Tibial artery (tissue), 4 donors: Measurements from ENCODE around the gene SLC12A8.
A peak's percentile ranks its signal among the peaks of the same experiment; 100 is the strongest.

Experiments used
- DNase-seq, 2 donors: peaks; one replicate each; pipeline ENCODE4 v3.0.0-alpha.2; 2019
- H3K27ac ChIP-seq, 2 donors: fragments of 200-600 bp; sonication (generic) in 1 of 2; 1 replicate in 1 of 2; 2 replicates in 1 of 2; pipeline ENCODE4 v1.5.1; 2018 to 2019; ENCODE audit warnings: mild to moderate bottlenecking in 1 of 2
- H3K27me3 ChIP-seq, 2 donors: fragments of 200-600 bp; sonication (generic) in 1 of 2; one replicate each; pipeline versions ENCODE4 v1.5.1 to v1.6.0; 2016 to 2019
- H3K36me3 ChIP-seq, 3 donors: fragments of 200-600 bp; sonication (generic) in 2 of 3; one replicate each; pipeline ENCODE4 v1.5.1; 2016 to 2019; ENCODE audit warnings: mild to moderate bottlenecking in 2 of 3
- H3K4me1 ChIP-seq, 4 donors: fragments of 200-600 bp; sonication (generic) in 2 of 4; 1 replicate in 3 of 4; 2 replicates in 1 of 4; pipeline ENCODE4 v1.5.1; 2016 to 2019
- H3K4me3 ChIP-seq, 2 donors: fragments of 200-600 bp; sonication (generic) in 1 of 2; 1 replicate in 1 of 2; 2 replicates in 1 of 2; pipeline ENCODE4 v1.5.1; 2018 to 2019; ENCODE audit warnings: mild to moderate bottlenecking in 2 of 2
- H3K9me3 ChIP-seq, 3 donors: fragments of 200-600 bp; sonication (generic) in 1 of 3; one replicate each; pipeline ENCODE4 v1.5.1; 2016 to 2019
- intact Hi-C: fragments of 100-400 bp; cut with DNase I; formaldehyde crosslinking; loops from one replicate; pipeline ENCODE4 v1.15.0; 2023; ENCODE audit warnings: low total_unique reads
- TF ChIP-seq, protein P1 (sequence below), 2 experiments: fragments of 200-600 bp in 1 of 2; fragments of 450-650 bp in 1 of 2; IDR thresholded peaks; one replicate each; pipeline ENCODE4 v1.5.1; 2017 to 2019; ENCODE audit warnings: antibody characterized with exemption in 2 of 2, mild to moderate bottlenecking in 1 of 2, moderate library complexity in 1 of 2

The SLC12A8 gene

DNA sequence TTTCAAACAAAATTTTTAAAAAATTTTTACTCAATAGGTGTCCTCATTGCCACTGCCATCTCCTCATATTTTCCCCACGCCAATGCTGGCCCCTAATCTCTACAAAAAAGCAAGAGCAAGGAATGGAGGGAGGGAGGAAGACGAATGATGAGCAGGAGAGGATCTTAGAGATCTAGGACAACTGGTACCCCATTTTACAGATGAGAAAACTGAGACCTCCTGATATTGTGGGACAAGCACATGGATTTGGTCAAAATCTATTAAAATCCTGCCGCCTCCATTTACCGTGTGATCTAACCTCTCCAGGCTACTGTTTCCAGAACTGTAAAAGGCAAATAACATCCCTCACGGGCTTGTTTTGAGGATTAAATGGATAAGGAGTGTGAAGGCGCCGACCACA is 161.3 kb downstream of the SLC12A8 start:
- H3K4me1 ChIP-seq, result peaks cover 0 to 61% (median 38%) of the 10 kb centered on the region in 4 donors
- intact Hi-C loops, result loop anchor here (10.0 kb wide), 2 partner anchors 94 to 266 kb away; no protein-coding TSS in a partner anchor
- H3K9me3 ChIP-seq, result no peaks in the 10 kb centered on the region
- TF ChIP-seq, protein P1, sequence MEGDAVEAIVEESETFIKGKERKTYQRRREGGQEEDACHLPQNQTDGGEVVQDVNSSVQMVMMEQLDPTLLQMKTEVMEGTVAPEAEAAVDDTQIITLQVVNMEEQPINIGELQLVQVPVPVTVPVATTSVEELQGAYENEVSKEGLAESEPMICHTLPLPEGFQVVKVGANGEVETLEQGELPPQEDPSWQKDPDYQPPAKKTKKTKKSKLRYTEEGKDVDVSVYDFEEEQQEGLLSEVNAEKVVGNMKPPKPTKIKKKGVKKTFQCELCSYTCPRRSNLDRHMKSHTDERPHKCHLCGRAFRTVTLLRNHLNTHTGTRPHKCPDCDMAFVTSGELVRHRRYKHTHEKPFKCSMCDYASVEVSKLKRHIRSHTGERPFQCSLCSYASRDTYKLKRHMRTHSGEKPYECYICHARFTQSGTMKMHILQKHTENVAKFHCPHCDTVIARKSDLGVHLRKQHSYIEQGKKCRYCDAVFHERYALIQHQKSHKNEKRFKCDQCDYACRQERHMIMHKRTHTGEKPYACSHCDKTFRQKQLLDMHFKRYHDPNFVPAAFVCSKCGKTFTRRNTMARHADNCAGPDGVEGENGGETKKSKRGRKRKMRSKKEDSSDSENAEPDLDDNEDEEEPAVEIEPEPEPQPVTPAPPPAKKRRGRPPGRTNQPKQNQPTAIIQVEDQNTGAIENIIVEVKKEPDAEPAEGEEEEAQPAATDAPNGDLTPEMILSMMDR (IDR thresholded peaks at IDR 0.05), result no peak
- H3K27me3 ChIP-seq, result no peaks in the 10 kb centered on the region
- peak overlapping the region; percentile 96 for H3K27ac ChIP-seq
- H3K4me3 ChIP-seq, result no peak overlapping the region
- DNase-seq, result no peak
- no peaks in the 10 kb centered on the region for H3K36me3 ChIP-seq

DNA sequence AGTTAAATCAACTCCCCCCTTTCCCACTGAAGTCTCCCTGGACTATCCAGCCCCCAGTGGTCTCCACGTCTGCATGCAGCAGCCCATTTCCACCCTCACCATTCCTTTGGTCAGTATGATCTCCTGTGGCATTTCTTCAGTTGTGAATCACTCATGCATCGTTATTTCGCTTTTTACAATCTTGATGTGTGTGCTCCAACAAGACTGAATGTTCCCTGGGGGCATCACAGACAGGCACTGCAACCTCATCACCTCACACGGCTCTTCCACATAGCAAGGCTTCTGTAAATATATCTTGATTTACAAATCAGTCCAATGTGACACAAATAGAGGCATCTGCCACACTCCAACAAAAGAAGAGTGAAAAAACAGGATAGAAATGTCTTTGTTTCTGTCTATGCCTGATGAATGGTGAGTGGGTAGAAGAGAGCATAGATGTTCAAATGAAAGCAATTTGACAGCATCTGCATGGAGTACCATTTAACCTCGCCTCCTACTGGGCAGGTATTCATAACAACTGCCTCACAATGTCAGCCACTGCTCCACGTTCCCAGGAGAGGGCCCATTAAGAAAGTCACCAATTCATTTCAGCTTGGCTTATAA is 162.0 kb downstream of the SLC12A8 start:
- Histone ChIP-seq H3K27ac (peak overlapping the region in 1 of 2 donors; percentile 96), H3K4me1 (peaks cover 0 to 66% (median 39%) of the 10 kb centered on the region in 4 donors), H3K4me3 (no peak overlapping the region), H3K9me3 (no peaks in the 10 kb centered on the region), H3K27me3 (no peaks in the 10 kb centered on the region), H3K36me3 (no peaks in the 10 kb centered on the region)
- no peak for DNase-seq
- intact Hi-C loops, result loop anchor here (10.0 kb wide), 2 partner anchors 94 to 266 kb away; no protein-coding TSS in a partner anchor
- TF ChIP-seq, protein P1 (IDR thresholded peaks at IDR 0.05), result no peak

DNA sequence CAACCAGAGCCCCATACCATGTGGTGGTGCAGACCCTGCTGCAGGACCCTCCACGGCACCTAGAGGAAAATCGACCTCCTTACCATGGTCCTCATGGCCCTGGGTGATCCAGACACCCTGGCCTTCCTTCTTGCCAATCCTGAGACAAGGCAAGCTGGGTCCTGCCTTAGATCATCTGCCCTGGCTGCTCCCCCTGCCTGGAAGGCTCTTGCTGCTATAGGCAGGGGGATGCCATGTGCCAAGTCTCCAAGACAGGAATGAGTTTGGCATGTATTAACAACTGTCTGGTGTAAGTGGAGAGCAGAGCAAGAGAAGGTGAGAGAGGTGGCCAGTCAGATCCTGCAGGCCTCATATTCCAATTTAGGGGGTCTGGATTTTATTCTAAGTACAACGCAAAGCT is 164.3 kb downstream of the SLC12A8 start:
- Histone ChIP-seq H3K27me3 (no peaks in the 10 kb centered on the region), H3K4me3 (no peak overlapping the region), H3K4me1 (peaks cover 0 to 77% (median 52%) of the 10 kb centered on the region in 4 donors), H3K9me3 (no peaks in the 10 kb centered on the region), H3K27ac (no peak overlapping the region), H3K36me3 (no peaks in the 10 kb centered on the region)
- intact Hi-C loops, result loop anchor here (10.0 kb wide), 1 partner anchor 327 kb away; the partner anchor contains the start of gene ZNF148
- no peak for DNase-seq
- TF ChIP-seq, protein P1 (IDR thresholded peaks at IDR 0.05), result no peak

DNA sequence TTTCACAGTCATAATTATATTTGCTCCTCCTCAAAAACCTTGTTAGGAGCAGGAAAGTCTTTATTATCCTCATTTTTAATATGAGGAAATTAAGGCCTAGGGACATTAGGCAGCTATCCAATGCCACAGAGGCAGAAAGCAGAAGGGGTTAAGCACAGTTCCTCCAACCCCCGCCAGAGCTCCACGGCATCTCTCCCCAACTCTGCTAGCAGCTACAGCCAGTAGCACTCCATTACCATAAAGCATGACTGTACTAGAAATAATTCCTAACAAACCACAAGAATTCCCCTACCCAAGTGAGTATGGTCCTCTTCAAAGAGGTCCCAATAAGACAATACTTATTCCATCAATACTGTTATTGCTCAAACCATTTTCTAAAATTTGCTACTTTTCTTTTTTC is 166.6 kb downstream of the SLC12A8 start:
- Histone ChIP-seq H3K36me3 (no peaks in the 10 kb centered on the region), H3K27me3 (no peaks in the 10 kb centered on the region), H3K9me3 (no peaks in the 10 kb centered on the region), H3K4me1 (peaks cover 0 to 68% (median 48%) of the 10 kb centered on the region in 4 donors), H3K4me3 (no peak overlapping the region), H3K27ac (no peak overlapping the region)
- intact Hi-C loops, result loop anchor here (10.0 kb wide), 1 partner anchor 329 kb away; the partner anchor contains the start of gene ZNF148
- TF ChIP-seq, protein P1 (IDR thresholded peaks at IDR 0.05), result no peak
- no peak for DNase-seq

DNA sequence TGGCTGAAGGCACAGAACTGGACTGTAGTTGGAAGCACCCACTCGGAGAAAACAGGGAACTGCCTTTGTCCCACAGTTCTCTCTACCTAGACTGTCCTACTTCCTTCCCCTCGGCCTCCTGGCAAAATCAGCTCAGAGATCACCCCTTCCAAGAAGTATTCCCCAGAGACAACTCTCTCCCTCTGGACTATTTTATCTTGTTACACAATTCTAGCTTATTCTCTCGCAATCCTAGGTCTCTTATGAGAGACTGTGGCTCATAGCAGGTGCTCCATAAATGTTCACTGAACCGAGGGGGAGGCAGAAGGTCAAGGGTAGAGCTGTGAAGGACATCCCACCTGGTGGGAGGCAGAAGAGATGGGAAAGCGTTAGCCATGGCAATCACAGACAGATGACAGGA is 167.4 kb downstream of the SLC12A8 start:
- TF ChIP-seq, protein P1 (IDR thresholded peaks at IDR 0.05), result no peak
- no peak overlapping the region for H3K4me3 ChIP-seq
- intact Hi-C loops, result loop anchor here (10.0 kb wide), 1 partner anchor 330 kb away; the partner anchor contains the start of gene ZNF148
- no peaks in the 10 kb centered on the region for H3K36me3 ChIP-seq
- no peaks in the 10 kb centered on the region for H3K27me3 ChIP-seq
- no peak for DNase-seq
- no peaks in the 10 kb centered on the region for H3K9me3 ChIP-seq
- peak overlapping the region; percentile 81 to 85 for H3K27ac ChIP-seq
- peaks cover 0 to 66% (median 51%) of the 10 kb centered on the region in 4 donors for H3K4me1 ChIP-seq
